GM19372 (cell line): ENCODE results near the gene OPN4.

Experiments
- ATAC-seq: cut with Tn5 transposase; IDR thresholded peaks from one replicate; pipeline ENCODE4 v1.9.1; 2021; ENCODE audit warnings: mild to moderate bottlenecking, low read depth, moderate library complexity; ENCODE audit not compliant: unreplicated experiment

Gene OPN4

GRCh38 chr10:86715156-86715795 is 60.9 kb downstream of the OPN4 start:
- no peak for ATAC-seq

GRCh38 chr10:86715836-86716235 is 61.5 kb downstream of the OPN4 start:
- no peak for ATAC-seq
